HUES64 (cell line): Measurements from ENCODE around the gene AGTRAP. TPM values are rescaled to one million over a fixed set of nuclear protein-coding genes. Genes with fewer than 3 reads are reported as not detected.

Source experiments
- H3K27ac ChIP-seq: 2 replicates; pipeline ENCODE4 v1.7.0; 2013; ENCODE audit warnings: low read depth, low read length, inconsistent platforms
- H3K27me3 ChIP-seq: 2 replicates; pipeline ENCODE4 v1.6.1; 2013; ENCODE audit warnings: mild to moderate bottlenecking, low read length; ENCODE audit not compliant: insufficient read depth
- H3K36me3 ChIP-seq: 2 replicates; pipeline ENCODE4 v1.6.1; 2013; ENCODE audit warnings: mild to moderate bottlenecking, low read length; ENCODE audit not compliant: insufficient read depth
- H3K4me1 ChIP-seq: 2 replicates; pipeline ENCODE4 v1.6.1; 2013; ENCODE audit warnings: mild to moderate bottlenecking, low read length, moderate library complexity; ENCODE audit not compliant: insufficient read depth
- H3K4me3 ChIP-seq: 2 replicates; pipeline ENCODE4 v1.5.1; 2013; ENCODE audit warnings: mild to moderate bottlenecking, low read length, moderate library complexity
- H3K9ac ChIP-seq: 2 replicates; pipeline ENCODE4 v1.6.1; 2013; ENCODE audit warnings: mild to moderate bottlenecking, low read depth, low read length
- H3K9me3 ChIP-seq: 2 replicates; pipeline ENCODE4 v1.6.1; 2013; ENCODE audit warnings: low read depth, low read length; ENCODE audit not compliant: insufficient read depth
- WGBS: fragments of 150-250, 120-280 bp; methylation state at CpG from one replicate; pipeline ENCODE4 v1.1.7; 2013; ENCODE audit warnings: missing lambda C conversion rate; 5-methylcytosine and 5-hydroxymethylcytosine counted together
- polyA plus RNA-seq, 2 experiments: library from polyadenylated mRNA; stranded (reverse); fragments of 50-300 nt; gene quantifications; one replicate each; pipeline ENCODE4 v1.2.3, GENCODE V29; 2013

Gene AGTRAP
- polyA plus RNA-seq (2013, experiment 1 of 2): 43.9 TPM
- polyA plus RNA-seq (2013, experiment 2 of 2): 50.5 TPM

DNA sequence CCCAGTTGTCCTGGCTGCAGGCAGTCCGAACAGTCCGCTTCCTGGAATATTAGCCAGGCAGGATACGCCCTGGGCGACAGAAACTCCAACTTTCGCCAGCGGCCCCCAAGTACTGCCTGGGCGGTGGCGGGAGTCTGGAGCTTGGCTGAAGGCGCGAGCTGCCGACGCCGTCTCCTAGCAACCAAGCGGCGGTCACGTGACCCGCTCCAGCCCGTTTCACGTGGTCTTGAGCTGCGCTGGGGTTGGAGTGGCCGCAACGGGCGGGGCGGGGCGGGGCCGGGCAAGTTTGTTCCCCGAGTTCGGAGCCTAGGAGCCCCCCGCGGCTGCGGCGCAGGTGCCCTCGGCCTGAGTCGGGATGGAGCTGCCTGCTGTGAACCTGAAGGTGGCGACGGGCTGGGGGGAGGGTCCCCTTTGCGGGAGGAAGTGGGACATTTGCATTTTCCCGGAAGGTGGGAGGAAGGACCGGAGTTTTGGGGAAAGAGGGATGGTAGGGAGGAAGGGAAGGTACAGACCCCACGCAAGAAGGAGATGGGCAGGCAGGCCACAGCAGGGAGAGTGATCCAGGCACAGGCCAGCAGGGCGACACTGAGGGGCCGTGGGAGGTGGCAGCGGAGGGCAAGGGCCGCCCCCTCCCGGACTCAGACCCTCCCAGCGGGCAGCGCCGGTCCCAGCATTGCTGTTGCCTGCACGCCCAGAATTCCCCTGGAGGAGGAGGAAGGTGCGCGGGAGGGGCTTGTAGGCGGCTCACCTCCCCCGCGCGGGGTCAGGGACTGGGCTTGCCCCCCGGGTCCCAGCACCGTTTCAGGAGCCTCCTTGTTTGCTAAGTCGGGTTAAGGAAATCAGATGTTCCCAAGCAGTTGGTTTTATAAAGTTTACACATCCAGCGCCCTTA is at the start of gene AGTRAP:
TSS of gene AGTRAP (plus strand) at position 283 of the 892 bp plus-strand sequence. CDS start at position 356, 73 bp downstream.
- Histone ChIP-seq H3K27ac (peak within 1 kb of the TSS; percentile 91), H3K4me1 (peaks cover 29% of the 10 kb centered on the region), H3K27me3 (no peaks in the 10 kb centered on the region), H3K36me3 (no peaks in the 10 kb centered on the region), H3K4me3 (peak within 1 kb of the TSS; percentile 78), H3K9ac (peak within 1 kb of the TSS; percentile 80), H3K9me3 (no peaks in the 10 kb centered on the region)
- 1% methylated on average over 59 of the region's 59 CpGs for WGBS

DNA sequence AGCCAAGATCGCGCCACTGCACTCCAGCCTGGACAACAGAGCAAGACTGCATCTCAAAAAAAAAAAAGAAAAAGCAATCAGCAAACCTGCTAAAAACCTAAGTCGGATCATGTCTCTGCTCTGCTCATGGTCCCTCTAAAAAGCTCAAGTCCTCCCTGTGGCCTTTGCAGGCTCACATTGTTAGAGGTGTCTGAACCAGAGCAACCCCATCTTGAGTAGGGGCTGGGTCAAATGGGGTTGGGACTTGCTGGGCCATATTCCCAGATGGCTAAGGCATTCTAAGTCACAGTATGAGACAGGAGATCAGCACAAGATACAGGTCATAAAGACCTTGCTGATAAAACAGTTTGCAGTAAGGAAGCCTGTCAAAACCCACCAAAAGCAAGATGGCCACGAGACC is 47.4 kb upstream of the AGTRAP start:
- peak overlapping the region; percentile 93; the same call in 1 of the 2 replicates for H3K27ac ChIP-seq
- H3K36me3 ChIP-seq: no peaks in the 10 kb centered on the region
- H3K4me3 ChIP-seq: no peak overlapping the region
- H3K9me3 ChIP-seq: no peaks in the 10 kb centered on the region
- 91% methylated on average over 4 of the region's 4 CpGs for WGBS
- H3K4me1 ChIP-seq: peaks cover 47% of the 10 kb centered on the region
- H3K9ac ChIP-seq: no peak overlapping the region; the same call in 1 of the 2 replicates
- H3K27me3 ChIP-seq: peaks cover 8% of the 10 kb centered on the region

DNA sequence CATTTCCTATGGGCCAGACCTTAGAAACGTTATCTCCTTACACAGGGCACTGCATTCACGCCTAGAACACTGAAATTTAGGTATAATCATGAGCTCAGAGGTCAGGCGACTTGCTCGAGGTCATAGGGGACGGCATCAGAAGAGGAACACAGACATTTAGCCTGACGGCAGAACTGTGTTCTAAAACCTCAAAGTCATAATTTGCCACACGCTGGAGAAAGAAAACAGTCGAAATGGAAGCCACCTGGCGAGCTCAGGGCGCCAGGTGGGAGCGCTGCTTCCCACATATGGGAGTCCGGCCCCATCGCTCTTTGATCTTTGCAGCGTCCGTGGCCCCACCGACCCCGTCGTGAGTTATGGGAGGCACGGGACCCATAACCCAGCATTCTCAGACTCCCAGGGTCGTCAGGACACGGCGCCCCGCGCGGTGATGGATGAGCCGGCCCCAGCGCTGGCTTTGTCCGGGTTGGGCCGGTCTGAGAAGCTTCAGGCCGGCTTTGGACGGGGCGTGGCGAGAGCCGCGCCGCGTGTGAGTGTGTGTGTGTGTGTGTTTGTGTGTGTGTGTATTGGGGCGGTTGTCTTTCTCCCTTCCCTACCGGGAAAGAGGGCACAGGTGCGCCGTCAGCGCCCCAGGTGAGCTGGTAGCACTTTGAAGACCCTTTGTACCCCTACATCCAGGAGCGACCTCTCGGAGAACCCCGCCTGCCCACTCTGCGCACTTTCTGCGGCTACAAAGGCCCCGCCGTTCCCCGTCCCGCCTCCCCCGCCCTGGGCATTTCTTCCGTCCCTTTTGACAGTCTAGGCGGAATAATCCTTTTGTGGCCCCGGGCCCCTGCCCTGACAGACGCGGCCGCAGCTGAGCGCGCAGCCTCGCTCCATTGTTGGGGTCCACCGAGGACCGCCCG is 45.3 kb upstream of the AGTRAP start:
- Histone ChIP-seq H3K36me3 (no peaks in the 10 kb centered on the region), H3K9ac (peak overlapping the region; percentile 98), H3K27ac (peak overlapping the region; percentile 93), H3K4me3 (peak overlapping the region; percentile 85), H3K27me3 (peaks cover 8% of the 10 kb centered on the region), H3K9me3 (no peaks in the 10 kb centered on the region), H3K4me1 (peaks cover 44% of the 10 kb centered on the region)
- under 1% methylated on average over 63 of the region's 64 CpGs for WGBS

DNA sequence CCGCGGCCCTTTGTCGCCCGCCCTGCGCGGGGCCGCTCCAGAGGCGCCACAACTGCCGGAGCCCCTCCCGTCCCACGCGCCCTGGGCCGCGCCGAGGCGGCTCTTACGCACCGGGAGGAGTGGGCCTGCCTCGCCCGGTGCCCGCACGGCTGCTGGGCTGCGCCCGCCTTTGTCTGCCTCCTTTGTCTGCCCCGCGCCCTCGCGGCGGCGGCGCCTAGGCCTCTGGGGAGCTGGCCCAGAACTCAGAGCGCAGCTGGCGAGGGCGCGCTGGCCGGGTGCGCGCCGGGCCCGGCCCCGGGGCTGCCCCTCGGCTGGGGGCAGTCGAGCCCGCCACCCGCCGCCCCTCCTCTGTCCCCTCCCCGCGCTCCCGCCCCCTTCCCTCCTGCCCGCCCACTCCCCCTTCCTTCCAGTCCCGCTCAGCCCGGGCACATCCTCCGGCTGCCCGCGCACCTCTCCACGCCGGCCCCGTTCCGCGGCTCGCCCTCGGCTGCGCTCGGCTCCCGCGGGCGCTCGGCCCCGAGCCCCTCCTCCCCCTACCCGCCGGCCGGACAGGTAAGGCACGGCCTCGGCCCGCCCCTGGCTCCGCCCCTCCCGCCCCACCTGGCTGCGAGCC is 44.5 kb upstream of the AGTRAP start, which contains the start of gene DRAXIN:
TSS of gene DRAXIN (plus strand) at position 409 of the 613 bp plus-strand sequence. CDS start 14,549 bp downstream, outside the sequence.
- Histone ChIP-seq H3K27ac (peak within 1 kb of the TSS; percentile 93), H3K4me1 (peaks cover 40% of the 10 kb centered on the region), H3K36me3 (no peaks in the 10 kb centered on the region), H3K9me3 (no peaks in the 10 kb centered on the region), H3K9ac (peak within 1 kb of the TSS; percentile 98), H3K4me3 (peak within 1 kb of the TSS; percentile 85), H3K27me3 (peaks cover 8% of the 10 kb centered on the region)
- WGBS: under 1% methylated on average over 72 of the region's 78 CpGs

- peak overlapping the region; percentile 85 for H3K4me3 ChIP-seq
Observed at GRCh38 chr1:11691928-11692711, 43.8 kb upstream of the AGTRAP start.

DNA sequence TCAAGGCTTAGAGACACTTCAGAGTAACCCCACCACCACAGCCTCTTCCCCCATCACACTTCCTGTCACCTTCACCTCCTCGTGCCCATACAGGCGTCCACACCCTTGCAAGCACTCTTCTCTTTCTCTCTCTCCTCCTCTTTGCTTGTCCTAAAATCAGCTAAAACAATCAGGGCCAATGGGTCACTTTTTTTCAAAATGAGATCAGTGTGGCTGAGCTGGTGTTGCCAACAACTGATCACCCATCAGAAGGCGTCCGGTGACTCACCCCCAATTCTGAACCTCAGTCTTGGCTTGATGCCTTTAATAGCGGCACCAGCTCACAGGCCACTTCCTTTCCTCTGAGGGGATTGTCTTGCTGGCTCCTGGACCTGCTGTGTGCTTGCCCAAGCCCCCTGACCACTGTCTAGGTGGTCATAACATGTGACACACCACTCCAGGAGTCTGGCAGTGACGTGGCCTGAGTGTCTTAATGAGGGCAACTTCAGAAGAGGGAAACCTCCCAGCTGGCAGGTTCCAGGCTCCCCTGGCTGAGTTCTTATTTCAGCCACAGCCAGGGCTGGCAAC is 42.8 kb upstream of the AGTRAP start:
- Histone ChIP-seq H3K27me3 (peaks cover 8% of the 10 kb centered on the region), H3K4me3 (peak overlapping the region; percentile 85), H3K27ac (no peak overlapping the region), H3K36me3 (no peaks in the 10 kb centered on the region), H3K9ac (no peak overlapping the region), H3K9me3 (no peaks in the 10 kb centered on the region), H3K4me1 (peaks cover 35% of the 10 kb centered on the region)
- WGBS: 44% methylated on average over 6 of the region's 6 CpGs

More at GRCh38 chr1:11691928-11692711, 43.8 kb upstream of the AGTRAP start:
- Histone ChIP-seq H3K27ac (peak overlapping the region; percentile 93), H3K9ac (peak overlapping the region; percentile 84), H3K4me1 (peaks cover 40% of the 10 kb centered on the region), H3K27me3 (peaks cover 8% of the 10 kb centered on the region), H3K9me3 (no peaks in the 10 kb centered on the region), H3K36me3 (no peaks in the 10 kb centered on the region)
- 2% methylated on average over 64 of the region's 64 CpGs for WGBS

DNA sequence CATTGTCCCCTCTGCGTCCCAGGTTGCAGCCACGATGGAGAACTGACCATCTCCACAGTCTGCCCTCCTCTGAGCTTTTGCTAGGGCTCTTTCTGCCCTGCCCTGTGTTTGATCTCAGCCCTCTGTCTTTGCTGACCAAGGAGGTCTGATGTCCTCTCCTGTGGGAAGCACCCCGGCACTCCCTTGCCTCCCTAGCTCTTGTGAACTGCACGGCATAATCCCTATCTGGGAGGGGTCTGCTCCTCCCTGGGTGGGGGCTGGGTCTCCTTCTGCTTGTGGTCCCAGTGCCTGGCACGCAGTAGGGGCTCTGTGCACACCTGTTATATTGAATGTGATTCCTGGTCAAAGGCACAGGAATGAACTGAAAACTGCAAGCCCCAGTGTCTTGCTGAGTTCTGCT is 42.0 kb upstream of the AGTRAP start:
- no peak overlapping the region for H3K4me3 ChIP-seq
- no peaks in the 10 kb centered on the region for H3K9me3 ChIP-seq
- peak overlapping the region; percentile 18; the same call in 1 of the 2 replicates for H3K9ac ChIP-seq
- peaks cover 30% of the 10 kb centered on the region for H3K4me1 ChIP-seq
- H3K36me3 ChIP-seq: no peaks in the 10 kb centered on the region
- H3K27me3 ChIP-seq: peaks cover 8% of the 10 kb centered on the region
- 66% methylated on average over 5 of the region's 5 CpGs for WGBS
- H3K27ac ChIP-seq: no peak overlapping the region

- 79% methylated on average over 6 of the region's 6 CpGs for WGBS
- H3K27ac ChIP-seq: no peak overlapping the region
- no peaks in the 10 kb centered on the region for H3K36me3 ChIP-seq
- peaks cover 26% of the 10 kb centered on the region for H3K4me1 ChIP-seq
- no peak overlapping the region for H3K9ac ChIP-seq
- no peaks in the 10 kb centered on the region for H3K9me3 ChIP-seq
- no peak overlapping the region for H3K4me3 ChIP-seq
- peaks cover 8% of the 10 kb centered on the region for H3K27me3 ChIP-seq
Observed at GRCh38 chr1:11695861-11696260, 40.1 kb upstream of the AGTRAP start.

GRCh38 chr1:11697188-11697892 is 38.6 kb upstream of the AGTRAP start:
- H3K9me3 ChIP-seq: no peaks in the 10 kb centered on the region
- no peak overlapping the region for H3K4me3 ChIP-seq
- H3K36me3 ChIP-seq: 0 out of 2 replicates have a peak, but pooled peaks cover 2% of the 10 kb centered on the region
- WGBS: 76% methylated on average over 8 of the region's 8 CpGs
- peaks cover 4% of the 10 kb centered on the region for H3K27me3 ChIP-seq
- H3K27ac ChIP-seq: no peak overlapping the region
- H3K4me1 ChIP-seq: peaks cover 31% of the 10 kb centered on the region
- no peak overlapping the region for H3K9ac ChIP-seq
